ENCODE measurements around the gene CTAGE6. TPM values are rescaled to one million over a fixed set of nuclear protein-coding genes. Genes with fewer than 3 reads are reported as not detected.
"Not testable (repeated sequence)": the region's sequence is repeated elsewhere in the genome, so short reads cannot be mapped to it uniquely, and the experiment has no call there.

Gene CTAGE6
- total RNA-seq, 1 donor from 2014 or later = 0.08 TPM

DNA sequence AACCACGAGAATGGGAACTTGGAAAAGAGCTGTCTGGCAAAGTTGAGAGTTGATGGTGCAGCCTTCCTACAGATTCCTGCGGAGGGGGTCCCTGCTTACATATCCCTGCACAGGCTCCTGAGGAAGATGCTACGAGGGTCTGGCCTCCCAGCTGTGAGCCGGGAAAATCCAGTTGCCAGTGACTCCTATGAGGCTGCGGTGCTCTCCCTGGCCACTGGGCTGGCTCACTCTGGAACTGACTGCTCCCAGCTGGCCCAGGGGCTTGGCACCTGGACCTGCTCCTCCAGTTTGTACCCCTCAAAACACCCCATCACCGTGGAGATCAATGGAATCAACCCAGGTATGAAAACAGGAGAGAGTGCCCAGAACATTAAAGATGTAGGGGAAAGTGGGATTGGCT is 37.2 kb downstream of the CTAGE6 start:
- DNase-seq (ENCODE audit: low read depth) = not testable (repeated sequence)

- DNase-seq (ENCODE audit: low read depth) = not testable (repeated sequence)
Observed at GRCh38 chr7:143715543-143716193, 41.8 kb downstream of the CTAGE6 start.

DNA sequence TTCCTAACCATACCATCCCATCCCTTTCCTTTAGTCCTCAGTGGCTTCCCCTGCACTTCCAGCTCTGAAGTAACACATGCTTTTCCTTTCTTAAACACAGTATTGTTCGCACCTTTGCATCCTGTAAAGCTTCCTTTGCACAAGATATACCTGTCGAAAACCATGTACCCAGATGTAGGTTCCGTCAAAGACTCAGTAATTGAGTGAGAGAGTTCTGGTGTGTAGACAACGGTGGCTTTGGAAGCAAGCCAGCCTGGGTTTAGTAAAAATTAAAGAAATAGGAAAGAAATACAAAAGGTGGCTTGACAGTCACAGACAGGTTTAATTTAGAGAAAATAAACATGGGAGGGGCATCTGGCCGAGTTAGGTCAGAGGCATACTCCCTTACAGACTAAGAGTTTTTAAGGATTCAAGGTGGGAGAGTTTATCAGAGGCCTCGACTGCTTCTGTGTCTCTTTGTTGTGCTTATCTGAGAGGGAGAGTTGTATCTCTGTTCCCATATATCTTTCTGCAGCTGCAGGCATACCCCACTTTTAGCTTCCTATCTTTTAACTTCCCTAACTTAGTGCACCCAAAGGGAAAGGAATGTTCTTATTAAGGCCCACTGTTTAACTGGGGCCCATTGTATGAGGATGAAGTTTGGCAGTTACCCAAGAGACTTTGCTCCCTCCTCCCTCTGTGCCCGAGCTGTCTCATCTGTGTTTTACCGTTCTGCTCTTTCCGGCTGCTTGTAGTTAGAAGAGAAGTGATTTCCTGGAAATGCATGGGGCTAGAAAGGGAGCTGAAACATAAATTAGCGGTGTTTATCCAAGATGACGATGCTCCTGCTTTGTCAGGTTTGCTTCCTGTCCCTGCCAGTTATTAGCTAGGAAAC is 42.7 kb downstream of the CTAGE6 start:
- DNase-seq (ENCODE audit: low read depth) = not testable (repeated sequence)

GRCh38 chr7:143712381-143712780 is 45.1 kb downstream of the CTAGE6 start:
- DNase-seq (ENCODE audit: low read depth) = not testable (repeated sequence)

GRCh38 chr7:143711727-143712324 is 45.7 kb downstream of the CTAGE6 start:
- DNase-seq (ENCODE audit: low read depth) = not testable (repeated sequence)

GRCh38 chr7:143709895-143710294 is 47.6 kb downstream of the CTAGE6 start:
- not testable (repeated sequence) for DNase-seq (ENCODE audit: low read depth)

Other genes with a start within 250 kb of the CTAGE6 start
- gene CTAGE15, start 185.9 kb downstream of the CTAGE6 start, total RNA-seq = 0.10 and 0.37 TPM in 2 replicates
- 1.7 and 6.7 TPM in 2 replicates for gene TCAF2, start 136.7 kb downstream of the CTAGE6 start, total RNA-seq
- 96.8 and 109 TPM in 2 replicates for gene TCAF1, start 144.5 kb upstream of the CTAGE6 start, total RNA-seq
- not detected in 2 replicates for gene OR2F2, start 177.5 kb upstream of the CTAGE6 start, total RNA-seq
- not detected in 2 replicates for gene OR2F1, start 197.1 kb upstream of the CTAGE6 start, total RNA-seq
- gene OR6B1, start 242.6 kb upstream of the CTAGE6 start, total RNA-seq = 0.03 TPM in 1 of 2 replicates, not detected in the other